Measurements from ENCODE around the gene CCDC138.

DNA sequence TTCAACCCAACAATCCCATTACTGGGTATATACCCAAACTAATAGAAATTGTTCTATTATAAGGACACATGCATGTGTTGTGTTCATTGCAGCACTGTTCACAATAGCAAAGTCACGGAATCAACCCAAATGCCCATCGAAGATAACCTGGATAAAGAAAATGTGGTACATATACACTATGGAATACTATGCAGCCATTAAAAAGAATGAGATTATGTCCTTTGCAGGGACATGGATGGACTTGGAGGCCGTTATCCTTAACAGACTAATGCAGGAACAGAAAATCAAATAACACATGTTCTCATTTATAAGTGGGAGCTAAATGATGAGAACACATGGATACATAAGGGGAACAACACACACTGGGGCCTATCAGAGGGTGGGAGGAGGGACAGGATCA is 65.8 kb downstream of the CCDC138 start:
- no peak for TF ChIP-seq EZH2 (IDR thresholded peaks at IDR 0.05; ENCODE audit: borderline replicate concordance, low read depth, low read length, poor library complexity, severe bottlenecking)
- TF ChIP-seq CTCF (conservative IDR thresholded peaks at IDR 0.05; ENCODE audit: low read depth, low read length), result no peak
